ENCODE results near the gene PRDM12.
"Not testable (repeated sequence)": the region's sequence is repeated elsewhere in the genome, so short reads cannot be mapped to it uniquely, and the experiment has no call there.

The PRDM12 gene

GRCh38 chr9:130663977-130664250 lies 480 bp upstream of the PRDM12 start:
- DNase-seq (ENCODE audit: low spot score), result no peak

- DNase-seq (ENCODE audit: low spot score), result no peak
Observed at GRCh38 chr9:130665029-130665430, 636 bp downstream of the PRDM12 start.

- DNase-seq (ENCODE audit: low spot score), result no peak
Observed at GRCh38 chr9:130665431-130666392, 1.3 kb downstream of the PRDM12 start.

- no peak for DNase-seq (ENCODE audit: low spot score)
Observed at GRCh38 chr9:130666393-130667119, 2.2 kb downstream of the PRDM12 start.

- no peak for DNase-seq (ENCODE audit: low spot score)
Observed at GRCh38 chr9:130667120-130667435, 2.7 kb downstream of the PRDM12 start.

GRCh38 chr9:130668196-130668595 lies 3.8 kb downstream of the PRDM12 start:
- no peak for DNase-seq (ENCODE audit: low spot score)

- no peak for DNase-seq (ENCODE audit: low spot score)
Observed at GRCh38 chr9:130668659-130669058, 4.3 kb downstream of the PRDM12 start.

GRCh38 chr9:130669965-130670364 lies 5.6 kb downstream of the PRDM12 start:
- no peak for DNase-seq (ENCODE audit: low spot score)

- no peak for DNase-seq (ENCODE audit: low spot score)
Observed at GRCh38 chr9:130670644-130671043, 6.2 kb downstream of the PRDM12 start.

- no peak for DNase-seq (ENCODE audit: low spot score)
Observed at GRCh38 chr9:130672466-130672865, 8.1 kb downstream of the PRDM12 start.

GRCh38 chr9:130672933-130673615 lies 8.7 kb downstream of the PRDM12 start:
- no peak for DNase-seq (ENCODE audit: low spot score)

GRCh38 chr9:130675396-130675795 lies 11.0 kb downstream of the PRDM12 start:
- DNase-seq (ENCODE audit: low spot score), result no peak

- no peak for DNase-seq (ENCODE audit: low spot score)
Observed at GRCh38 chr9:130677252-130677651, 12.9 kb downstream of the PRDM12 start.

GRCh38 chr9:130680836-130681768 lies 16.7 kb downstream of the PRDM12 start:
- DNase-seq (ENCODE audit: low spot score), result no peak

GRCh38 chr9:130681769-130682420 lies 17.5 kb downstream of the PRDM12 start:
- no peak for DNase-seq (ENCODE audit: low spot score)

GRCh38 chr9:130682421-130683121 lies 18.2 kb downstream of the PRDM12 start:
- DNase-seq (ENCODE audit: low spot score), result peak; percentile 82

GRCh38 chr9:130685104-130685503 lies 20.7 kb downstream of the PRDM12 start:
- no peak for DNase-seq (ENCODE audit: low spot score)

GRCh38 chr9:130685945-130686344 lies 21.6 kb downstream of the PRDM12 start:
- DNase-seq (ENCODE audit: low spot score), result not testable (repeated sequence)

- no peak for DNase-seq (ENCODE audit: low spot score)
Observed at GRCh38 chr9:130687615-130688014, 23.2 kb downstream of the PRDM12 start.

GRCh38 chr9:130688072-130688471 lies 23.7 kb downstream of the PRDM12 start:
- no peak for DNase-seq (ENCODE audit: low spot score)

GRCh38 chr9:130689572-130689936 lies 25.2 kb downstream of the PRDM12 start:
- DNase-seq (ENCODE audit: low spot score), result no peak
